Naive thymus-derived CD4-positive, alpha-beta T cell (primary cell): ENCODE data around the gene WDSUB1. TPM values are rescaled to one million over a fixed set of nuclear protein-coding genes. Genes with fewer than 3 reads are reported as not detected.

Experiments used
- ATAC-seq: fragments of 150-1000 bp; cut with Tn5 transposase; 2 replicates; pipeline ENCODE4 v1.10.0; 2021; ENCODE audit warnings: mild to moderate bottlenecking, moderate library complexity
- CTCF ChIA-PET: fragments of 350-600 bp; sonication (Branson Sonifier 250); formaldehyde crosslinking; loops from one replicate; lab custom pipeline; 2021; ENCODE audit warnings: antibody characterized with exemption; lab: Charles Lee
- POLR2A ChIA-PET: fragments of 350-600 bp; sonication (Branson Sonifier 250); formaldehyde crosslinking; loops from one replicate; lab custom pipeline; 2021; ENCODE audit warnings: antibody characterized with exemption, inconsistent platforms; lab: Charles Lee
- DNase-seq, 9 donors: peaks; one replicate each; pipeline versions ENCODE4 v3.0.0 to v3.0.0-alpha.2; 2020 to 2022; ENCODE audit warnings: mixed read lengths in 1 of 9
- H3K27ac ChIP-seq: one replicate; pipeline ENCODE4 v1.7.0; 2013; ENCODE audit warnings: mild to moderate bottlenecking, low read depth, low read length, moderate library complexity
- H3K27me3 ChIP-seq, 2 donors: one replicate each; pipeline ENCODE4 v1.7.0; 2013; ENCODE audit warnings: low read length in 2 of 2, mild to moderate bottlenecking in 2 of 2, moderate library complexity in 2 of 2; ENCODE audit not compliant: control insufficient read depth in 2 of 2, insufficient read depth in 2 of 2
- H3K36me3 ChIP-seq, 3 experiments: 1 replicate in 2 of 3; 2 replicates in 1 of 3; pipeline ENCODE4 v1.7.0; 2013; ENCODE audit warnings: low read length in 3 of 3, mild to moderate bottlenecking in 3 of 3, moderate library complexity in 1 of 3; ENCODE audit not compliant: insufficient read depth in 3 of 3, control insufficient read depth in 2 of 3
- H3K4me1 ChIP-seq, 2 donors: one replicate each; pipeline ENCODE4 v1.7.0; 2013; ENCODE audit warnings: low read length in 2 of 2, mild to moderate bottlenecking in 2 of 2, moderate library complexity in 1 of 2; ENCODE audit not compliant: control insufficient read depth in 2 of 2, insufficient read depth in 2 of 2
- H3K4me3 ChIP-seq: 2 replicates; pipeline ENCODE4 v1.7.0; 2013; ENCODE audit warnings: mild to moderate bottlenecking, low read length
- H3K9me3 ChIP-seq, 3 experiments: 1 replicate in 2 of 3; 2 replicates in 1 of 3; pipeline ENCODE4 v1.7.0; 2013; ENCODE audit warnings: low read length in 3 of 3; ENCODE audit not compliant: control insufficient read depth in 2 of 3
- H3K27ac Mint-ChIP-seq, 9 donors: one replicate each; pipeline ENCODE4 v1.8.0; 2020 to 2022; ENCODE audit warnings: mixed read lengths in 9 of 9, mild to moderate bottlenecking in 8 of 9, moderate library complexity in 5 of 9, inconsistent platforms in 2 of 9
- H3K27me3 Mint-ChIP-seq, 5 donors: one replicate each; pipeline ENCODE4 v1.8.0; 2021 to 2022; ENCODE audit warnings: mixed read lengths in 5 of 5, mild to moderate bottlenecking in 1 of 5
- H3K36me3 Mint-ChIP-seq, 5 donors: one replicate each; pipeline ENCODE4 v1.8.0; 2020 to 2022; ENCODE audit warnings: mixed read lengths in 5 of 5, mild to moderate bottlenecking in 3 of 5, inconsistent platforms in 1 of 5
- H3K4me1 Mint-ChIP-seq, 7 donors: one replicate each; pipeline ENCODE4 v1.8.0; 2020 to 2022; ENCODE audit warnings: mixed read lengths in 7 of 7, mild to moderate bottlenecking in 3 of 7, inconsistent platforms in 1 of 7
- H3K4me3 Mint-ChIP-seq, 10 donors: one replicate each; pipeline ENCODE4 v1.8.0; 2020 to 2022; ENCODE audit warnings: mild to moderate bottlenecking in 10 of 10, mixed read lengths in 10 of 10, moderate library complexity in 6 of 10, inconsistent platforms in 2 of 10
- H3K9me3 Mint-ChIP-seq, 11 donors: one replicate each; pipeline ENCODE4 v1.8.0; 2020 to 2022; ENCODE audit warnings: mixed read lengths in 11 of 11, mild to moderate bottlenecking in 4 of 11, inconsistent platforms in 1 of 11, moderate library complexity in 1 of 11
- intact Hi-C, 2 donors: fragments of 100-400 bp; cut with micrococcal nuclease; formaldehyde crosslinking; loops; one replicate each; pipeline ENCODE4 v1.15.1; 2023
- microRNA-seq: library from miRNA; unstranded; fragments of <30 nt; microRNA quantifications from one replicate; pipeline ENCODE4 v1.2.0, GENCODE V29; 2022; ENCODE audit warnings: borderline microRNAs expressed
- polyA plus RNA-seq, 2 donors: library from polyadenylated mRNA; unstranded; fragments of 300-500 nt; fragmentation: Illumina TruSeq; gene quantifications; one replicate each; pipeline ENCODE4 v1.2.3, GENCODE V29; 2021
- total RNA-seq, 6 experiments: library from RNA in 5 of 6; stranded (reverse) in 5 of 6; gene quantifications; 1 replicate in 5 of 6; 2 replicates in 1 of 6; pipeline ENCODE4 v1.2.3 and lab custom pipeline; 2021 to 2026

Gene WDSUB1
- total and polyA plus RNA-seq, 7 experiments from 2014 or later: 5.8 to 10.6 (median 7.5) TPM

DNA sequence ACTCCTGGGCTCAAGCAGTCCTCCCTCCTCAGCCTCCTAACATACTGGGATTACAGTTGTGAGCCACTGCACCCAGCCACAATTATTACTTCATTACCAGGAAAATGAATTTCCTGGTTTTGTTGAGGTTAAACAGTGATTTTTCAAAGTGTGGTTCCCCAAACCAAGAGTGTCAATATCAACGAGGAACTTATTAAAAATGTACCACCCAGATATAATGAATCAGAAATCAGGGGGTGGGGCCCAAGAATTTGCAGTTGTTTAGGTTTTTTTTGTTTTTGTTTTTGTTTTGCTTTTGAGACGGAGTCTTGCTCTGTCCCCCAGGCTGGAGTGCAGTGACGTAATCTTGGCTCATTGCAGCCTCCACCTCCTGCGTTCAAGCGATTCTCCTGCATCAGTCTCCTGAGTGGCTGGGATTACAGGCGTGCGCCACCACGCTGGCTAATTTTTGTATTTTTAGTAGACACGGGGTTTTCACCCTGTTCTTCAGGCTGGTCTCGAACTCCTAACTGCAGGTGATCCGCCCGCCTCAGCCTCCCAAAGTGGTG is 94.1 kb downstream of the WDSUB1 start:
- Histone ChIP-seq H3K4me1 (no peaks in the 10 kb centered on the region), H3K27me3 (no peaks in the 10 kb centered on the region), H3K4me3 (no peak overlapping the region), H3K27ac (no peak overlapping the region), H3K9me3 (no peaks in the 10 kb centered on the region), H3K36me3 (no peaks in the 10 kb centered on the region)
- Mint-ChIP-seq H3K4me3 (no peak overlapping the region), H3K9me3 (no peaks in the 10 kb centered on the region), H3K27ac (no peak overlapping the region), H3K4me1 (no peaks in the 10 kb centered on the region), H3K36me3 (no peaks in the 10 kb centered on the region), H3K27me3 (no peaks in the 10 kb centered on the region)
- intact Hi-C loops: no loop called here
- CTCF ChIA-PET: no interaction called here
- POLR2A ChIA-PET: no interaction called here
- DNase-seq (no peak), ATAC-seq (no peak)

DNA sequence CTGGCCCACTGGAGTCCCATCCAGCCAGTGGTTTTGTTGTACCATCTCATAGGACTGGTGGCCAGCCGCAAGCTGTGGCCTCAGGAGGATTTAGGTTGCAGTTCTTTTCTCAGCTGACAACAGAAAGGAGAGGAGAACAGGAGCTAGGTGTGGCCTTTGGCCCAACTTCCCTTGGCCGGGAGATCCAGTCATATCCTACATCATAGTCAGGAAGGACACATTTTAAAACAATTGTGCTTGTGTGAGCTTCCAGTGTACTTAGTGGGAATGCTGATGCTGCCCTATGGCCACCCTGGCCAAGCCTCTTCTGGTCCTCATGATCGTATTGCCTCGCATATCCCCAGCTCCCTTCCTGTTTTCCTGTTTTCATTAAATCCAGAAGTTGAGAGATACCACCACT is 98.1 kb downstream of the WDSUB1 start:
- no peaks in the 10 kb centered on the region for H3K36me3 Mint-ChIP-seq
- Histone ChIP-seq H3K27ac (no peak overlapping the region), H3K27me3 (no peaks in the 10 kb centered on the region), H3K9me3 (no peaks in the 10 kb centered on the region), H3K4me3 (no peak overlapping the region), H3K36me3 (no peaks in the 10 kb centered on the region), H3K4me1 (no peaks in the 10 kb centered on the region)
- no peak overlapping the region for H3K4me3 Mint-ChIP-seq
- intact Hi-C loops: no loop called here
- no peaks in the 10 kb centered on the region for H3K9me3 Mint-ChIP-seq
- ChIA-PET CTCF (interaction anchor here (0.8 to 1.2 kb wide), 2 partner anchors 12 to 25 kb away, joined by 3 read pairs; no protein-coding TSS in a partner anchor), POLR2A (no interaction called here)
- peaks cover 0 to 14% (median 4%) of the 10 kb centered on the region in 7 donors for H3K4me1 Mint-ChIP-seq
- no peaks in the 10 kb centered on the region for H3K27me3 Mint-ChIP-seq
- H3K27ac Mint-ChIP-seq: no peak overlapping the region
- DNase-seq (no peak), ATAC-seq (no peak)

GRCh38 chr2:159187106-159187505 is 99.4 kb downstream of the WDSUB1 start:
- POLR2A ChIA-PET: no interaction called here
- Histone ChIP-seq H3K4me1 (no peaks in the 10 kb centered on the region), H3K36me3 (no peaks in the 10 kb centered on the region), H3K27me3 (no peaks in the 10 kb centered on the region), H3K9me3 (no peaks in the 10 kb centered on the region), H3K4me3 (no peak overlapping the region), H3K27ac (no peak overlapping the region)
- no peak for ATAC-seq
- DNase-seq: no peak
- Mint-ChIP-seq H3K9me3 (no peaks in the 10 kb centered on the region), H3K27me3 (no peaks in the 10 kb centered on the region), H3K36me3 (no peaks in the 10 kb centered on the region), H3K4me1 (peaks cover 0 to 14% (median 4%) of the 10 kb centered on the region in 7 donors), H3K4me3 (no peak overlapping the region), H3K27ac (no peak overlapping the region)
- intact Hi-C loops: no loop called here
- CTCF ChIA-PET: no interaction called here

- no peak overlapping the region for H3K4me3 Mint-ChIP-seq
- CTCF ChIA-PET: interaction anchor here (1.0 to 1.5 kb wide), 3 partner anchors 53 to 286 kb away, joined by 3 to 4 read pairs (median 4); no protein-coding TSS in a partner anchor
These were observed 100.0 kb downstream of the WDSUB1 start for GRCh38 chr2:159186462-159186861.

More at GRCh38 chr2:159186462-159186861, 100.0 kb downstream of the WDSUB1 start:
- Histone ChIP-seq H3K36me3 (no peaks in the 10 kb centered on the region), H3K27me3 (no peaks in the 10 kb centered on the region), H3K9me3 (no peaks in the 10 kb centered on the region), H3K4me1 (no peaks in the 10 kb centered on the region), H3K27ac (no peak overlapping the region), H3K4me3 (no peak overlapping the region)
- DNase-seq: no peak
- Mint-ChIP-seq H3K27me3 (peaks cover 0 to 2% (median 0%) of the 10 kb centered on the region in 5 donors), H3K9me3 (no peaks in the 10 kb centered on the region), H3K4me1 (peaks cover 0 to 14% (median 4%) of the 10 kb centered on the region in 7 donors), H3K36me3 (no peaks in the 10 kb centered on the region), H3K27ac (no peak overlapping the region)
- intact Hi-C loops: no loop called here
- ATAC-seq: no peak
- POLR2A ChIA-PET: no interaction called here

Small RNAs within 50 kb of the gene (microRNA-seq; reads per million reads assigned to microRNA genes)
- gene MIR6888: not detected
